B cell (primary cell): ENCODE results near the gene RNF141.

ENCODE experiments used
- EZH2 ChIP-seq: IDR thresholded peaks from 2 replicates; pipeline ENCODE4 v1.6.1; 2012; ENCODE audit warnings: borderline replicate concordance, low read depth, mild to moderate bottlenecking, moderate library complexity, low read length; ENCODE audit not compliant: insufficient read depth, poor library complexity, severe bottlenecking
- TF ChIP-seq, protein P1 (sequence below): fragments of 200-600 bp; IDR thresholded peaks from one replicate; pipeline ENCODE4 v1.8.0; 2022; ENCODE audit warnings: antibody characterized with exemption, mild to moderate bottlenecking

GRCh38 chr11:10537600-10537999, 3.4 kb downstream of the RNF141 start:
- TF ChIP-seq, protein P1, sequence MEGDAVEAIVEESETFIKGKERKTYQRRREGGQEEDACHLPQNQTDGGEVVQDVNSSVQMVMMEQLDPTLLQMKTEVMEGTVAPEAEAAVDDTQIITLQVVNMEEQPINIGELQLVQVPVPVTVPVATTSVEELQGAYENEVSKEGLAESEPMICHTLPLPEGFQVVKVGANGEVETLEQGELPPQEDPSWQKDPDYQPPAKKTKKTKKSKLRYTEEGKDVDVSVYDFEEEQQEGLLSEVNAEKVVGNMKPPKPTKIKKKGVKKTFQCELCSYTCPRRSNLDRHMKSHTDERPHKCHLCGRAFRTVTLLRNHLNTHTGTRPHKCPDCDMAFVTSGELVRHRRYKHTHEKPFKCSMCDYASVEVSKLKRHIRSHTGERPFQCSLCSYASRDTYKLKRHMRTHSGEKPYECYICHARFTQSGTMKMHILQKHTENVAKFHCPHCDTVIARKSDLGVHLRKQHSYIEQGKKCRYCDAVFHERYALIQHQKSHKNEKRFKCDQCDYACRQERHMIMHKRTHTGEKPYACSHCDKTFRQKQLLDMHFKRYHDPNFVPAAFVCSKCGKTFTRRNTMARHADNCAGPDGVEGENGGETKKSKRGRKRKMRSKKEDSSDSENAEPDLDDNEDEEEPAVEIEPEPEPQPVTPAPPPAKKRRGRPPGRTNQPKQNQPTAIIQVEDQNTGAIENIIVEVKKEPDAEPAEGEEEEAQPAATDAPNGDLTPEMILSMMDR, result no peak
- no peak for TF ChIP-seq EZH2
